CD14-positive monocyte (primary cell): ENCODE results near the gene MAMDC2. TPM values are rescaled to one million over a fixed set of nuclear protein-coding genes. Genes with fewer than 3 reads are reported as not detected.

ENCODE experiments used
- DNase-seq, 3 donors: peaks; one replicate each; pipeline ENCODE4 v3.0.0-alpha.2; 2011 to 2022
- H2AFZ ChIP-seq: 2 replicates; pipeline ENCODE4 v1.6.0; 2012; ENCODE audit warnings: mild to moderate bottlenecking, low read depth, low read length, inconsistent platforms; ENCODE audit not compliant: insufficient read depth, poor library complexity, severe bottlenecking
- H3K27ac ChIP-seq, 2 donors: 1 replicate in 1 of 2; 2 replicates in 1 of 2; pipeline ENCODE4 v1.5.1; 2012 to 2013; ENCODE audit warnings: low read length in 2 of 2, control low read depth in 1 of 2, inconsistent platforms in 1 of 2, low read depth in 1 of 2, mild to moderate bottlenecking in 1 of 2
- H3K27me3 ChIP-seq, 2 donors: one replicate each; pipeline versions ENCODE4 v1.6.0 to v1.6.1; 2011 to 2013; ENCODE audit warnings: low read length in 2 of 2; ENCODE audit not compliant: control insufficient read depth in 2 of 2, insufficient read depth in 2 of 2
- H3K36me3 ChIP-seq, 2 donors: replicated peaks in 1 of 2; 1 replicate in 1 of 2; 2 replicates in 1 of 2; pipeline versions ENCODE4 v1.5.1 to v1.6.1; 2012 to 2013; ENCODE audit warnings: low read length in 2 of 2, control low read depth in 1 of 2, inconsistent platforms in 1 of 2, mild to moderate bottlenecking in 1 of 2; ENCODE audit not compliant: insufficient read depth in 2 of 2, control insufficient read depth in 1 of 2
- H3K4me1 ChIP-seq, 2 donors: 1 replicate in 1 of 2; 2 replicates in 1 of 2; pipeline versions ENCODE4 v1.5.1 to v1.6.1; 2012 to 2013; ENCODE audit warnings: low read length in 2 of 2, control low read depth in 1 of 2, inconsistent platforms in 1 of 2, mild to moderate bottlenecking in 1 of 2, moderate library complexity in 1 of 2; ENCODE audit not compliant: insufficient read depth in 2 of 2, control insufficient read depth in 1 of 2
- H3K4me2 ChIP-seq: replicated peaks from 2 replicates; pipeline ENCODE3; 2012; ENCODE audit warnings: low read length, moderate library complexity, mild to moderate bottlenecking; ENCODE audit not compliant: poor library complexity, severe bottlenecking; ENCODE audit errors: extremely low read depth
- H3K4me3 ChIP-seq, 3 experiments: fragments of 200-600 bp in 1 of 3; sonication (generic) in 1 of 3; replicated peaks in 1 of 3; 1 replicate in 2 of 3; 2 replicates in 1 of 3; pipeline ENCODE4 v1.5.1; 2011 to 2013; ENCODE audit warnings: low read length in 3 of 3, mild to moderate bottlenecking in 3 of 3, control low read depth in 2 of 3, low read depth in 2 of 3, inconsistent platforms in 1 of 3, moderate library complexity in 1 of 3
- H3K79me2 ChIP-seq: 2 replicates; pipeline ENCODE4 v1.6.0; 2012; ENCODE audit warnings: mild to moderate bottlenecking, control low read depth, inconsistent platforms, low read length, moderate library complexity; ENCODE audit not compliant: insufficient read depth
- H3K9ac ChIP-seq: 2 replicates; pipeline ENCODE4 v1.6.0; 2017; ENCODE audit warnings: low read length, mild to moderate bottlenecking; ENCODE audit not compliant: insufficient read depth, poor library complexity, severe bottlenecking
- H3K9me3 ChIP-seq, 2 donors: replicated peaks in 1 of 2; 1 replicate in 1 of 2; 2 replicates in 1 of 2; pipeline versions ENCODE4 v1.5.1 to v1.6.1; 2012 to 2013; ENCODE audit warnings: low read length in 2 of 2, control low read depth in 1 of 2; ENCODE audit not compliant: control insufficient read depth in 1 of 2, insufficient read depth in 1 of 2
- H4K20me1 ChIP-seq: 2 replicates; pipeline ENCODE4 v1.6.0; 2012; ENCODE audit warnings: mild to moderate bottlenecking, low read length, control low read depth, moderate library complexity; ENCODE audit not compliant: insufficient read depth
- H3K27ac Mint-ChIP-seq, 7 donors: one replicate each; pipeline ENCODE4 v1.8.0; 2020; ENCODE audit warnings: mild to moderate bottlenecking in 7 of 7, mixed read lengths in 7 of 7, moderate library complexity in 6 of 7, inconsistent platforms in 2 of 7
- H3K27me3 Mint-ChIP-seq, 3 donors: one replicate each; pipeline ENCODE4 v1.8.0; 2021 to 2022; ENCODE audit warnings: low read depth in 3 of 3, mild to moderate bottlenecking in 3 of 3, mixed read lengths in 3 of 3, moderate library complexity in 3 of 3, inconsistent platforms in 1 of 3
- H3K36me3 Mint-ChIP-seq, 2 donors: one replicate each; pipeline ENCODE4 v1.8.0; 2020; ENCODE audit warnings: mixed read lengths in 2 of 2, inconsistent platforms in 1 of 2, mild to moderate bottlenecking in 1 of 2
- H3K4me1 Mint-ChIP-seq: one replicate; pipeline ENCODE4 v1.8.0; 2020; ENCODE audit warnings: mild to moderate bottlenecking, mixed read lengths
- H3K4me3 Mint-ChIP-seq, 2 donors: one replicate each; pipeline ENCODE4 v1.8.0; 2020; ENCODE audit warnings: mild to moderate bottlenecking in 2 of 2, mixed read lengths in 2 of 2, moderate library complexity in 1 of 2
- H3K9me3 Mint-ChIP-seq, 7 donors: one replicate each; pipeline ENCODE4 v1.8.0; 2020 to 2022; ENCODE audit warnings: mixed read lengths in 7 of 7, mild to moderate bottlenecking in 6 of 7, moderate library complexity in 6 of 7, inconsistent platforms in 2 of 7
- CTCF ChIP-seq: fragments of 200-600 bp; IDR thresholded peaks from one replicate; pipeline ENCODE4 v1.8.0; 2022; ENCODE audit warnings: antibody characterized with exemption, mild to moderate bottlenecking
- WGBS: methylation state at CpG from one replicate; pipeline ENCODE4 v1.1.5; 2013; ENCODE audit warnings: missing lambda C conversion rate; ENCODE audit not compliant: insufficient coverage; 5-methylcytosine and 5-hydroxymethylcytosine counted together
- intact Hi-C, 2 donors: fragments of 100-400 bp; cut with micrococcal nuclease; formaldehyde crosslinking; loops; one replicate each; pipeline versions ENCODE4 v1.15.0 to v1.15.1; 2023
- polyA plus RNA-seq, 3 donors: library from polyadenylated mRNA; depleted of rRNA in 1 of 3; unstranded in 2 of 3; stranded (reverse) in 1 of 3; fragments of 300-500 nt in 2 of 3; fragments of >200 nt in 1 of 3; fragmentation: Illumina TruSeq in 2 of 3; gene quantifications; 1 replicate in 2 of 3; 2 replicates in 1 of 3; pipeline ENCODE4 v1.2.3, GENCODE V29; 2012 to 2021

Gene MAMDC2
- polyA plus RNA-seq, 3 donors: 0.05 to 0.09 TPM; not detected in 1

DNA sequence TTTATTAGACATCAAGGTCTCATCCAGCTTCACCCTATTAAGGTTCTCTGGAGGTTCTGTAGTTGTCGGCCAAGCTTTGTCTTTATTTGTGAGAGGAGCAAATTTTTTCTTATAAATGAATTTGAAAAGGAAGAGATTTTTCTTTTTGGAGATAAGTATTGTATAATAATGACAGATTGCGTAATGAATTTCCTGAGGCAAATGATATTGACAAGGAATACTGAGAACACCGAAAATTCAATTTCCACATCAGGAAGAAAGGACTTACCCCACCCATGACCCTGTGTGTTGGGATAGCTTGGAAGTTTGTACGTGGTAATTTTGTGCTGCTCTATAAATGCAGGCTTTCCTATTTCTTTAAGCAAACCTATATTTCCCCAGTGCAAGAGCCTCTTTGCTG lies 53.5 kb downstream of the MAMDC2 start:
- Histone ChIP-seq H3K4me3 (no peak overlapping the region), H3K9ac (no peak overlapping the region), H3K79me2 (no peaks in the 10 kb centered on the region), H3K27me3 (no peaks in the 10 kb centered on the region), H3K4me1 (no peaks in the 10 kb centered on the region), H3K9me3 (no peaks in the 10 kb centered on the region), H3K27ac (no peak overlapping the region), H3K36me3 (no peaks in the 10 kb centered on the region), H4K20me1 (no peaks in the 10 kb centered on the region), H2AFZ (no peak overlapping the region), H3K4me2 (no peak overlapping the region)
- H3K27me3 Mint-ChIP-seq: peaks cover 0 to 4% (median 0%) of the 10 kb centered on the region in 3 donors
- no peak for DNase-seq
- intact Hi-C loops: no loop called here
- WGBS: no CpG with 5 or more reads among the region's 4 CpGs
- no peak overlapping the region for H3K27ac Mint-ChIP-seq
- TF ChIP-seq CTCF: no peak
- peaks cover 4% of the 10 kb centered on the region for H3K4me1 Mint-ChIP-seq
- H3K36me3 Mint-ChIP-seq: no peaks in the 10 kb centered on the region
- peaks cover 0 to 2% (median 0%) of the 10 kb centered on the region in 7 donors for H3K9me3 Mint-ChIP-seq
- no peak overlapping the region for H3K4me3 Mint-ChIP-seq

- no peak overlapping the region for H3K4me2 ChIP-seq
- Mint-ChIP-seq H3K4me3 (no peak overlapping the region), H3K36me3 (no peaks in the 10 kb centered on the region), H3K4me1 (peaks cover 4% of the 10 kb centered on the region), H3K27me3 (peaks cover 0 to 7% (median 0%) of the 10 kb centered on the region in 3 donors), H3K9me3 (peaks cover 2 to 6% (median 4%) of the 10 kb centered on the region in 7 donors), H3K27ac (no peak overlapping the region)
- intact Hi-C loops: no loop called here
- H3K36me3 ChIP-seq: no peaks in the 10 kb centered on the region
- H4K20me1 ChIP-seq: no peaks in the 10 kb centered on the region
- no peak overlapping the region for H2AFZ ChIP-seq
- no peaks in the 10 kb centered on the region for H3K27me3 ChIP-seq
- WGBS: 94% methylated on average over 4 of the region's 4 CpGs
- H3K9me3 ChIP-seq: peaks cover 0 to 3% of the 10 kb centered on the region in 2 donors
- H3K27ac ChIP-seq: no peak overlapping the region
- no peaks in the 10 kb centered on the region for H3K79me2 ChIP-seq
- no peaks in the 10 kb centered on the region for H3K4me1 ChIP-seq
- H3K9ac ChIP-seq: no peak overlapping the region
- no peak for TF ChIP-seq CTCF
- DNase-seq: no peak
- H3K4me3 ChIP-seq: no peak overlapping the region
Measured at GRCh38 chr9:70100362-70100761, 56.7 kb downstream of the MAMDC2 start.
